Activated naive CD4-positive, alpha-beta T cell treated with anti-CD3 and anti-CD28 coated beads, Interleukin-2, amount 50 U/mL, for 72 hours (primary cell): Measurements from ENCODE around the gene CFAP299. TPM values are rescaled to one million over a fixed set of nuclear protein-coding genes. Genes with fewer than 3 reads are reported as not detected.

Experiments used
- ATAC-seq, 2 donors: fragments of 150-1000 bp; cut with Tn5 transposase; 2 replicates each; pipeline ENCODE4 v1.10.0; 2021; ENCODE audit warnings: mild to moderate bottlenecking in 2 of 2, moderate library complexity in 2 of 2
- DNase-seq, 2 donors: peaks; one replicate each; pipeline ENCODE4 v3.0.0; 2021 to 2022; ENCODE audit warnings: low spot score in 2 of 2
- H3K27ac Mint-ChIP-seq, 2 donors: one replicate each; pipeline ENCODE4 v1.8.0; 2022; ENCODE audit warnings: mild to moderate bottlenecking in 2 of 2, mixed read lengths in 2 of 2
- H3K36me3 Mint-ChIP-seq, 2 donors: one replicate each; pipeline ENCODE4 v1.8.0; 2022; ENCODE audit warnings: mixed read lengths in 2 of 2
- H3K9me3 Mint-ChIP-seq, 2 donors: one replicate each; pipeline ENCODE4 v1.8.0; 2022; ENCODE audit warnings: mixed read lengths in 2 of 2
- total RNA-seq, 2 donors: library from RNA; stranded (reverse); gene quantifications; one replicate each; pipeline ENCODE4 v1.2.3, GENCODE V29; 2022

CFAP299 gene
- total RNA-seq, 2 donors from 2014 or later = not detected

DNA sequence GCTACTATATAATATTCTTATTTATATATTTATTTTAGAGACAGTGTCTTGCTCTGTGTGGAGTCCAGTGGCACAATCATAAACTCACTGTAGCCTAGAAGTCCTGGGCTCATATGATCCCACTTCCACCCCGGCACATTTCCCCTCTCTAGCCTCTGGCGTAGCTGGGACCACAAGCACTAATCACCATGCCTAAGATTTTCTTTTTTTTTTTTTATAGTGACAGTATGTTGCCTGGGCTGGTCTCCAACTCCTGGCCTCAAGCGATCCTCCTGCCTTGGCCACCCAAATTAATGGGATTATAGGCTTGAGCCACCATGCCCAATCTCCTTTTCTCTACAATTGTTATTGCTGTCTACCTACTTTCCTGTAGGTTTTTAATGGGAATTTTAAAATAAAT is 620.9 kb downstream of the CFAP299 start:
- no peaks in the 10 kb centered on the region for H3K9me3 Mint-ChIP-seq
- H3K27ac Mint-ChIP-seq = no peak overlapping the region
- DNase-seq (no peak), ATAC-seq (no peak)
- H3K36me3 Mint-ChIP-seq = no peaks in the 10 kb centered on the region

DNA sequence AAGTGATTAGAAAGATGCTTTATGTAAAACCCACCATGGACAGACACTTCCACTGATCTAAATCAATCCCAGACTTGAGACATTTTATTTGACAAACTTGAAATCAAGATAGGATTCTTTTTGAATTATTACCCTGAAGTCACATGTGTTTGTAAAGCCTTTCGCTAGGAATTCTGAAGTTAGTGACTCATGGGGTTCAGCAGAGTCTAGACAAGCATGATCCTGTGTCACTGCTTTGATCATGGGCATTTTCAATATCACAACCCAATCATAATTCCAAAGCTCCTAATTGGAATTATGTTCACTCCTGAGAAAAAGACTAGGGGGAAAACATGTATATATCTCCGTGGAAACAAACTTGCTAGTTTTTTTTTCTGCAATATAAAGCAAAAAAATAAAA is 627.5 kb downstream of the CFAP299 start:
- no peaks in the 10 kb centered on the region for H3K36me3 Mint-ChIP-seq

DNA sequence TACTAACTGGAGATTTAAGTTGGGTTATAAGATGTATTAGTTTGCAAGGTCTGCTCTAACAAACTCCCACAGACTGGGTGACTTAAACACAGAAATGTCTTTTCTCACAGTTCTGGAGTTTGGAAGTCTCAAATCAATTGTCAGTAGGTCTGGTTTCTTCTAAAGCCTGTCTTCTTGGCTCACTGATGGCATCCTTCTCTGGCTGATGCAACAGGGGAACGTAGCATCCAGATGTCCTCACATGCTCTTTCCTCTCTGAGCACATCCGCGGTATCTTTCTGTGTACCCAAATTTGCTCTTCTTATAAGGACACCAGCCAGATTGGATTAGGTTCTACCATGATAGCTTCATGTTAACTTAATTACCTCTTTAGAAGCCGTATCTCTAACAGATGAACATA is 631.8 kb downstream of the CFAP299 start:
- ATAC-seq (no peak), DNase-seq (no peak)
- no peaks in the 10 kb centered on the region for H3K36me3 Mint-ChIP-seq
- H3K9me3 Mint-ChIP-seq = no peaks in the 10 kb centered on the region
- H3K27ac Mint-ChIP-seq = no peak overlapping the region

More for the DNA sequence above, 627.5 kb downstream of the CFAP299 start:
- Mint-ChIP-seq H3K27ac (no peak overlapping the region), H3K9me3 (no peaks in the 10 kb centered on the region)
- no peak for DNase-seq
- ATAC-seq = no peak

DNA sequence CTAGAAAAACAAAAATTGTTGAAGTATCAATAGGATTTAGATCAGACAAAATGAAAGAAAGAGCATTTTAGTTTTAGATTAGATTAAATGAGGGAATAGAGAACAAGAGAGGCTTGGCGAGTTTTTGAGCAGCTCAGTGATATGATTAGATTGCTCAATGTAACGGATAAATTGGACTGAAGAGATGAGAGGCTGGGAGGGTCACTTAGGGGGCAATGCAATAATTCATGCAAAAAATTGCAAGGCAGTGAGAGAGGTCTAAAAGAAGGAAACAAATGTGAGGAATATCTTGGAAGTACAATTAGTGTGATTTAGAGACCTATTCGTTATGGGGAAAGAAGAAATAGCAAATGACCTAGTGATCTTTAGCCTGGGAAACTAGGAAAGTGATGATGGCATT is 644.7 kb downstream of the CFAP299 start:
- Mint-ChIP-seq H3K36me3 (no peaks in the 10 kb centered on the region), H3K9me3 (no peaks in the 10 kb centered on the region), H3K27ac (no peak overlapping the region)
- DNase-seq (no peak), ATAC-seq (no peak)

DNA sequence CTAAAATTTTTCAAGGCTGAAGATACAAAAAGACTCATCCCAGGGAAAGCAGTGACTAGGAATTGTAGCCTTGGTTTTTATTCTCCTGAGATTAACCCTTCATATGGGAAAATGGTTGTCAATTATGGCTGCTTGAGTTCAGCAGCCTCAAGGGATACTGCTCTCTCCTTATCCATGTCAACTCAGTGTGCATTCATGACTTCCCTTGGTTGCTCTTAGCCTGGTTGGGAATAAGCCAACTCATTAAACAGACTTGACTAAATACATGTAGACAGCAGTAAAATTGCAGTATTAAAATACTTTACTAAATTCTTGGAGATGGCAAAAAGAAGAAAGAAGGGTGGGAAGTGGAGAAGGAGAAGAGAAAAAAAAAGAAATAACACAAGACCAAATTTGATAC is 650.5 kb downstream of the CFAP299 start:
- ATAC-seq (no peak), DNase-seq (no peak)
- Mint-ChIP-seq H3K27ac (no peak overlapping the region), H3K36me3 (no peaks in the 10 kb centered on the region), H3K9me3 (no peaks in the 10 kb centered on the region)

DNA sequence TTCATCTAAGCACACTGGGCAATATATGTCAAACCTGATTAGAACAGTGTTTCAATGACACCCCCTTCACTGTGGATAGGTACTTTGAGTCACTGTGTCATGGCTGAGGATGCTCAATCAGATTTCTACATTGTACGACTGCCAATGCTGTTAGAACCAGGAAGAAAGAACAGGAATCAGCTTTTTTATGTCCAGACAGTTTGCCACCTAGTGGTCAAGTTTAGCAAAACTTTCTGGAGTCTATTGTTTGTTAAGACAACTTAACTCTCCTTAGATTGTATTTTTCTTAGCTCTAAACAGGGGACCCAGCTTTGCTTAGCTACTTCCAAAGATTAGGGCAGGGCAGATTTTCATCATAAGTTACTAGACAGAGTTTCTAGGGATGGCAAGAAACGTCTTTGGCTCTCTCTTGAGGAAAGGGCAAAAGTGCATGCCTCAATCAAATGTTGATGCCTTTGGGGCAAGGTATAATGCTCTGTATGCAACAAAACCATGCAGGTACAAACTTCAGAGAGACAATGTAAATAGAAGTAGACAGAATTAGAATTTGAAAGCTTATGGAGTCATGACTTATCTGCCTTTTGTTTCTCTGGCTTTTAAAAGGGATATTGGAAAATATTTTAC is 654.5 kb downstream of the CFAP299 start:
- H3K36me3 Mint-ChIP-seq = no peaks in the 10 kb centered on the region
- DNase-seq (peak in 1 of 2 donors; percentile 31), ATAC-seq (peak; percentile 35 to 44)
- H3K27ac Mint-ChIP-seq = no peak overlapping the region
- H3K9me3 Mint-ChIP-seq = no peaks in the 10 kb centered on the region

DNA sequence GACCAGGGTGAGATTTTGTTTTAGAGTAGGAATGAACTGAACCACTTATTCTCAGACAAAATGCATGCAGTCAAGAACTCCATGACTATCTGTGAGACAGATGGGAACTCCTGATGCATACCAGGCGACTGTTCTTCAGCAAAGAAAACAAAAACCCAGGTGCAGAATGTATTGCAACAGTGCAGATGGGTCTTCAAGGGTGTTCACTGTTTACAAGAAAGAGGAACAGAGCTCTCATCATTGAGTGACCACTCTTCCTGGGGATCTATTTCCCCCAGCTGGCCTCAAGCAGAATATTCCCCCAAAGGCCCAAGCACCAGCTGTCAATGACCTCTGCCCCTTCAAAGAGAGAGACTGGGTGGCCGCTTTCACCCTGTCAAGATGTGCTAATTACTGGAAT is 655.3 kb downstream of the CFAP299 start:
- Mint-ChIP-seq H3K27ac (no peak overlapping the region), H3K36me3 (no peaks in the 10 kb centered on the region), H3K9me3 (no peaks in the 10 kb centered on the region)
- ATAC-seq (no peak), DNase-seq (no peak)

DNA sequence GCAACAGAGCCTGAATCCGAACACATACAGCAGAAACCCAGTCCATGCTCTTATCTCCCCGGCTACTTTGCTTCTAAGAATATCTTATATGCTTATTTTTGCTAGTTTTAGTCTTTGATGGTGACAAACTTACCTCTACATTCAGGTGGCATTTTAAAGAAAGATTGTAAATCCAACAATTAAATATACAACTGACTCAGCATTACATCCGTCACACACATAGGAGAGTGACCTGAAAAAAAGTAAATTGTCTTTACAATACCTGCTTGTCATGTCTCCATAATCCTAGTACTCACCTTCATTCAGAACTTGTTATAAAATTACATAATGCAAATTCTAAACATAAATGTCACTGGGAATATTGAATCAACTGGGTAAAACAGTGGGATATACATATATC is 664.4 kb downstream of the CFAP299 start:
- no peaks in the 10 kb centered on the region for H3K36me3 Mint-ChIP-seq
- DNase-seq (no peak), ATAC-seq (no peak)
- no peak overlapping the region for H3K27ac Mint-ChIP-seq
- no peaks in the 10 kb centered on the region for H3K9me3 Mint-ChIP-seq

DNA sequence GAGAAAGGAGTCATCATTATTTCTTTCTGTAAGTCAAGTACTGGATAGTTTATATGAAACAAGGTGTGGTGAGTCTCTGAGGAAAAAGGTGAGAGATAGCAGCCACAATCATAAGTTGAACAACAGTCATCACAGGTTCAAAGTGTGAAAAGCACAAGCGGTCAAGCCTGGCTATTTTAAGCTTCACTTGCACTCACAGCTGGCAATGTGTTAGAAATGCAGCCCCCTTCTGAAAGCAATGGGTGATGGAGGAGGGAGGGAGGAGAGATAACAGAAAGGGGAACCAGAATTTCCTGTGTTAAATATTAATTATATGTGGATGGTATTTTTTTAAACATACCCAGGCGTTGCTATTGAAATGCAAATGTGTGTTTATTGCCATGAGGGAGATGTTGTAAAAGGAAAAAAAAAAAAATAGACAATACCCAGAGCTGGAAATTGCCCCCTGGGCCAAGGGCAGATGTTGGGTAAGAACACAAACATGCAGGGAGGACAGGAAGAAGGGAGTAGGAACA is 668.1 kb downstream of the CFAP299 start:
- H3K27ac Mint-ChIP-seq = no peak overlapping the region
- ATAC-seq (no peak), DNase-seq (no peak)
- H3K9me3 Mint-ChIP-seq = peaks cover 0 to 6% of the 10 kb centered on the region in 2 donors
- peaks cover 5 to 6% of the 10 kb centered on the region in 2 donors for H3K36me3 Mint-ChIP-seq

DNA sequence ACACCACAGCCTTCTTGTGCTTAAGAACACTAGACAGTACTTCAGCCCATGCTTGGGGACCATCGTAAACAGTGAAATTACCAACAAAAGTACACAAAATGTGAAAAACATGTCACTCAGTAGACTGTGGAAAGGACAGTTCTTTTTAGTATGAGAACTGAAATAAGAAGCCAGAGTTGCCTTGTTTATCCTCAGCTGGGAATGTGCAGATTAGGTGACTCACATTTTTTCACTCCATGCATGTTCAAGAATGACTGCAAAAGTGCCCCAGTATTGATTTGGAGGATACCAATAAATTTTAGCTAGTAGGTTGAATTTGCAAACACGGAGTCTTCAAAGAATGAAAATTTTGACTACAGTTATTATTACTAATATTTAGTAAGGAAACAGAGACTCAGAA is 671.9 kb downstream of the CFAP299 start:
- no peak for ATAC-seq
- no peak for DNase-seq
- Mint-ChIP-seq H3K9me3 (peaks cover 0 to 11% of the 10 kb centered on the region in 2 donors), H3K36me3 (peaks cover 5 to 6% of the 10 kb centered on the region in 2 donors), H3K27ac (no peak overlapping the region)

Other genes with a start within 250 kb of the CFAP299 start
- 1 to 10 TPM in 1 of 2 donors, under 1 TPM in 1; 0.56 to 3.8 TPM for gene PRDM8, start 138.2 kb upstream of the CFAP299 start, total RNA-seq
- gene FGF5, start 69.1 kb upstream of the CFAP299 start, total RNA-seq = not detected